ENCODE results near the gene CDK14.

- TF ChIP-seq CTCF (IDR thresholded peaks at IDR 0.05; ENCODE audit: low read length), result no peak
- no peak for TF ChIP-seq EZH2 (optimal IDR thresholded peaks at IDR 0.05; ENCODE audit: low read depth, low read length)
These were observed 630.3 kb downstream of the CDK14 start for GRCh38 chr7:91226411-91226810.
